Naive thymus-derived CD4-positive, alpha-beta T cell (primary cell): Measurements from ENCODE around the gene MGAT3. TPM values are rescaled to one million over a fixed set of nuclear protein-coding genes. Genes with fewer than 3 reads are reported as not detected.

ENCODE experiments used
- ATAC-seq: fragments of 150-1000 bp; cut with Tn5 transposase; 2 replicates; pipeline ENCODE4 v1.10.0; 2021; ENCODE audit warnings: mild to moderate bottlenecking, moderate library complexity
- CTCF ChIA-PET: fragments of 350-600 bp; sonication (Branson Sonifier 250); formaldehyde crosslinking; loops from one replicate; lab custom pipeline; 2021; ENCODE audit warnings: antibody characterized with exemption; lab: Charles Lee
- POLR2A ChIA-PET: fragments of 350-600 bp; sonication (Branson Sonifier 250); formaldehyde crosslinking; loops from one replicate; lab custom pipeline; 2021; ENCODE audit warnings: antibody characterized with exemption, inconsistent platforms; lab: Charles Lee
- DNase-seq, 9 donors: peaks; one replicate each; pipeline versions ENCODE4 v3.0.0 to v3.0.0-alpha.2; 2020 to 2022; ENCODE audit warnings: mixed read lengths in 1 of 9
- H3K27ac ChIP-seq: one replicate; pipeline ENCODE4 v1.7.0; 2013; ENCODE audit warnings: mild to moderate bottlenecking, low read depth, low read length, moderate library complexity
- H3K27me3 ChIP-seq, 2 donors: one replicate each; pipeline ENCODE4 v1.7.0; 2013; ENCODE audit warnings: low read length in 2 of 2, mild to moderate bottlenecking in 2 of 2, moderate library complexity in 2 of 2; ENCODE audit not compliant: control insufficient read depth in 2 of 2, insufficient read depth in 2 of 2
- H3K36me3 ChIP-seq, 3 experiments: 1 replicate in 2 of 3; 2 replicates in 1 of 3; pipeline ENCODE4 v1.7.0; 2013; ENCODE audit warnings: low read length in 3 of 3, mild to moderate bottlenecking in 3 of 3, moderate library complexity in 1 of 3; ENCODE audit not compliant: insufficient read depth in 3 of 3, control insufficient read depth in 2 of 3
- H3K4me1 ChIP-seq, 2 donors: one replicate each; pipeline ENCODE4 v1.7.0; 2013; ENCODE audit warnings: low read length in 2 of 2, mild to moderate bottlenecking in 2 of 2, moderate library complexity in 1 of 2; ENCODE audit not compliant: control insufficient read depth in 2 of 2, insufficient read depth in 2 of 2
- H3K4me3 ChIP-seq: 2 replicates; pipeline ENCODE4 v1.7.0; 2013; ENCODE audit warnings: mild to moderate bottlenecking, low read length
- H3K9me3 ChIP-seq, 3 experiments: 1 replicate in 2 of 3; 2 replicates in 1 of 3; pipeline ENCODE4 v1.7.0; 2013; ENCODE audit warnings: low read length in 3 of 3; ENCODE audit not compliant: control insufficient read depth in 2 of 3
- H3K27ac Mint-ChIP-seq, 9 donors: one replicate each; pipeline ENCODE4 v1.8.0; 2020 to 2022; ENCODE audit warnings: mixed read lengths in 9 of 9, mild to moderate bottlenecking in 8 of 9, moderate library complexity in 5 of 9, inconsistent platforms in 2 of 9
- H3K27me3 Mint-ChIP-seq, 5 donors: one replicate each; pipeline ENCODE4 v1.8.0; 2021 to 2022; ENCODE audit warnings: mixed read lengths in 5 of 5, mild to moderate bottlenecking in 1 of 5
- H3K36me3 Mint-ChIP-seq, 5 donors: one replicate each; pipeline ENCODE4 v1.8.0; 2020 to 2022; ENCODE audit warnings: mixed read lengths in 5 of 5, mild to moderate bottlenecking in 3 of 5, inconsistent platforms in 1 of 5
- H3K4me1 Mint-ChIP-seq, 7 donors: one replicate each; pipeline ENCODE4 v1.8.0; 2020 to 2022; ENCODE audit warnings: mixed read lengths in 7 of 7, mild to moderate bottlenecking in 3 of 7, inconsistent platforms in 1 of 7
- H3K4me3 Mint-ChIP-seq, 10 donors: one replicate each; pipeline ENCODE4 v1.8.0; 2020 to 2022; ENCODE audit warnings: mild to moderate bottlenecking in 10 of 10, mixed read lengths in 10 of 10, moderate library complexity in 6 of 10, inconsistent platforms in 2 of 10
- H3K9me3 Mint-ChIP-seq, 11 donors: one replicate each; pipeline ENCODE4 v1.8.0; 2020 to 2022; ENCODE audit warnings: mixed read lengths in 11 of 11, mild to moderate bottlenecking in 4 of 11, inconsistent platforms in 1 of 11, moderate library complexity in 1 of 11
- intact Hi-C, 2 donors: fragments of 100-400 bp; cut with micrococcal nuclease; formaldehyde crosslinking; loops; one replicate each; pipeline ENCODE4 v1.15.1; 2023
- polyA plus RNA-seq, 2 donors: library from polyadenylated mRNA; unstranded; fragments of 300-500 nt; fragmentation: Illumina TruSeq; gene quantifications; one replicate each; pipeline ENCODE4 v1.2.3, GENCODE V29; 2021
- total RNA-seq, 6 experiments: library from RNA in 5 of 6; stranded (reverse) in 5 of 6; gene quantifications; 1 replicate in 5 of 6; 2 replicates in 1 of 6; pipeline ENCODE4 v1.2.3 and lab custom pipeline; 2021 to 2026

Gene MGAT3
- total and polyA plus RNA-seq, 7 experiments from 2014 or later = 0.57 to 3.2 (median 1.0) TPM; not detected in 2

DNA sequence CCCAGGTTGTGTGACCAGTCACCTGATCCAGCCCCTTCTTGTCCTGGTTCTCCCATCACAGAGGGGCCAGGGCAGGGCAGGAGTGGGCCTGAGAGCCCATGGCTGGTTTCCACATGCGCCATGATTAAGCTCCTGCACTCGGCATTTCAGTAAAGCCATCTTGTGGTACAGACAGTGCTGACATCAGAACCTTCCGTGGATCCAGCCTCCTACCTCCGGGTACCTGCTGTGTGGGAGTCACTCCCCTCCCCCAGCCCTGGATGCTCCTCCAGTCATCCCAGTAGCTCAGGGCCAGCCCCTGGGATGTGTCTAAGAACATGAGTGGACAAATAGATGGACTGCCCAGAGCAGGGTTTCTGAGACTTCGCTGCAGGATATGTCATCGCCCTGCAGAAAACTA lies 22.1 kb upstream of the MGAT3 start:
- H3K4me1 Mint-ChIP-seq = peaks cover 0 to 19% (median 7%) of the 10 kb centered on the region in 7 donors
- H3K36me3 Mint-ChIP-seq = peaks cover 0 to 14% (median 2%) of the 10 kb centered on the region in 5 donors
- Histone ChIP-seq H3K9me3 (no peaks in the 10 kb centered on the region), H3K36me3 (peaks cover 0 to 45% (median 0%) of the 10 kb centered on the region in 3 experiments), H3K4me3 (no peak overlapping the region), H3K4me1 (peaks cover 0 to 11% of the 10 kb centered on the region in 2 donors), H3K27ac (no peak overlapping the region), H3K27me3 (peaks cover 0 to 4% of the 10 kb centered on the region in 2 donors)
- peaks cover 0 to 10% (median 7%) of the 10 kb centered on the region in 5 donors for H3K27me3 Mint-ChIP-seq
- H3K27ac Mint-ChIP-seq = no peak overlapping the region
- intact Hi-C loops = loop anchor here in 1 of 2 donors (5.0 kb wide), 2 partner anchors 38 to 58 kb away; no protein-coding TSS in a partner anchor
- CTCF ChIA-PET = no interaction called here
- no peaks in the 10 kb centered on the region for H3K9me3 Mint-ChIP-seq
- ATAC-seq (no peak), DNase-seq (no peak)
- POLR2A ChIA-PET = interaction anchor here (1.0 to 1.5 kb wide), 2 partner anchors 10 to 36 kb away, joined by 4 read pairs; partner anchors contain the start of gene TAB1
- H3K4me3 Mint-ChIP-seq = no peak overlapping the region

GRCh38 chr22:39435616-39436015 lies 21.2 kb upstream of the MGAT3 start:
- POLR2A ChIA-PET = interaction anchor here (0.9 kb wide), 1 partner anchor 11 kb away, joined by 3 read pairs; no protein-coding TSS in a partner anchor

GRCh38 chr22:39437791-39438704 lies 18.8 kb upstream of the MGAT3 start:
- H3K4me3 Mint-ChIP-seq = peak overlapping the region in 6 of 10 donors; percentile 21 to 81 (median 66)
- no peak overlapping the region for H3K27ac Mint-ChIP-seq
- H3K36me3 Mint-ChIP-seq = peaks cover 0 to 5% (median 0%) of the 10 kb centered on the region in 5 donors
- Histone ChIP-seq H3K4me1 (peaks cover 0 to 11% of the 10 kb centered on the region in 2 donors), H3K4me3 (no peak overlapping the region), H3K27me3 (peaks cover 0 to 4% of the 10 kb centered on the region in 2 donors), H3K9me3 (no peaks in the 10 kb centered on the region), H3K27ac (no peak overlapping the region), H3K36me3 (peaks cover 0 to 11% (median 0%) of the 10 kb centered on the region in 3 experiments)
- ChIA-PET CTCF (interaction anchor here (0.6 to 1.1 kb wide), 5 partner anchors 20 to 119 kb away, joined by 3 to 5 read pairs (median 3); partner anchors contain the start of genes RPL3 and TAB1), POLR2A (interaction anchor here (0.8 to 1.6 kb wide), 4 partner anchors 22 to 92 kb away, joined by 3 to 7 read pairs (median 4); no protein-coding TSS in a partner anchor)
- peaks cover 0 to 10% (median 7%) of the 10 kb centered on the region in 5 donors for H3K27me3 Mint-ChIP-seq
- peaks cover 0 to 19% (median 7%) of the 10 kb centered on the region in 7 donors for H3K4me1 Mint-ChIP-seq
- intact Hi-C loops = loop anchor here in 1 of 2 donors (1.0 to 5.0 kb wide), 4 partner anchors 34 to 95 kb away; partner anchors contain the start of gene TAB1
- H3K9me3 Mint-ChIP-seq = no peaks in the 10 kb centered on the region
- ATAC-seq (no peak), DNase-seq (no peak)

More at GRCh38 chr22:39435616-39436015, 21.2 kb upstream of the MGAT3 start:
- CTCF ChIA-PET = interaction anchor here (1.6 kb wide), 1 partner anchor 36 kb away, joined by 5 read pairs; the partner anchor contains the start of gene TAB1
- no peak overlapping the region for H3K4me3 Mint-ChIP-seq
- no peak overlapping the region for H3K27ac Mint-ChIP-seq
- intact Hi-C loops = loop anchor here in 1 of 2 donors (5.0 kb wide), 2 partner anchors 37 to 57 kb away; no protein-coding TSS in a partner anchor
- H3K27ac ChIP-seq = no peak overlapping the region
- no peaks in the 10 kb centered on the region for H3K9me3 Mint-ChIP-seq
- H3K4me1 Mint-ChIP-seq = peaks cover 0 to 19% (median 7%) of the 10 kb centered on the region in 7 donors
- peaks cover 0 to 11% of the 10 kb centered on the region in 2 donors for H3K4me1 ChIP-seq
- no peak for DNase-seq
- H3K27me3 ChIP-seq = peaks cover 0 to 4% of the 10 kb centered on the region in 2 donors
- H3K4me3 ChIP-seq = no peak overlapping the region
- no peak for ATAC-seq
- peaks cover 0 to 10% (median 2%) of the 10 kb centered on the region in 5 donors for H3K36me3 Mint-ChIP-seq
- peaks cover 0 to 36% (median 0%) of the 10 kb centered on the region in 3 experiments for H3K36me3 ChIP-seq
- H3K27me3 Mint-ChIP-seq = peaks cover 0 to 10% (median 7%) of the 10 kb centered on the region in 5 donors
- no peaks in the 10 kb centered on the region for H3K9me3 ChIP-seq

- no peak overlapping the region for H3K4me3 ChIP-seq
- H3K9me3 Mint-ChIP-seq = no peaks in the 10 kb centered on the region
- peaks cover 0 to 11% of the 10 kb centered on the region in 2 donors for H3K4me1 ChIP-seq
- no peaks in the 10 kb centered on the region for H3K36me3 Mint-ChIP-seq
- peaks cover 0 to under 1% (median 0%) of the 10 kb centered on the region in 3 experiments for H3K36me3 ChIP-seq
- intact Hi-C loops = loop anchor here in 1 of 2 donors (5.0 kb wide), 2 partner anchors 33 to 53 kb away; no protein-coding TSS in a partner anchor
- H3K27me3 ChIP-seq = peaks cover 0 to 4% of the 10 kb centered on the region in 2 donors
- ChIA-PET POLR2A (no interaction called here), CTCF (no interaction called here)
- H3K27ac Mint-ChIP-seq = peak overlapping the region in 1 of 9 donors; percentile 4
- peak overlapping the region in 2 of 10 donors; percentile 20 to 29 for H3K4me3 Mint-ChIP-seq
- peak; percentile 81 for ATAC-seq
- no peak for DNase-seq
- peaks cover 0 to 10% (median 7%) of the 10 kb centered on the region in 5 donors for H3K27me3 Mint-ChIP-seq
- no peak overlapping the region for H3K27ac ChIP-seq
- H3K9me3 ChIP-seq = no peaks in the 10 kb centered on the region
- peaks cover 3 to 19% (median 7%) of the 10 kb centered on the region in 7 donors for H3K4me1 Mint-ChIP-seq
Observed at GRCh38 chr22:39439170-39439569, 17.6 kb upstream of the MGAT3 start.

- peaks cover 0 to 10% (median 7%) of the 10 kb centered on the region in 5 donors for H3K27me3 Mint-ChIP-seq
- ChIA-PET POLR2A (no interaction called here), CTCF (no interaction called here)
- no peak overlapping the region for H3K4me3 Mint-ChIP-seq
- peaks cover 0 to 2% (median 0%) of the 10 kb centered on the region in 5 donors for H3K36me3 Mint-ChIP-seq
- Histone ChIP-seq H3K4me3 (no peak overlapping the region), H3K27me3 (peaks cover 0 to 4% of the 10 kb centered on the region in 2 donors), H3K9me3 (no peaks in the 10 kb centered on the region), H3K4me1 (peaks cover 5 to 19% of the 10 kb centered on the region in 2 donors), H3K36me3 (no peaks in the 10 kb centered on the region), H3K27ac (no peak overlapping the region)
- DNase-seq (no peak), ATAC-seq (no peak)
- peaks cover 11 to 29% (median 18%) of the 10 kb centered on the region in 7 donors for H3K4me1 Mint-ChIP-seq
- intact Hi-C loops = no loop called here
- H3K9me3 Mint-ChIP-seq = no peaks in the 10 kb centered on the region
- no peak overlapping the region for H3K27ac Mint-ChIP-seq
Observed at GRCh38 chr22:39443398-39443797, 13.4 kb upstream of the MGAT3 start.

GRCh38 chr22:39444247-39444800 lies 12.5 kb upstream of the MGAT3 start:
- Histone ChIP-seq H3K27ac (no peak overlapping the region), H3K9me3 (no peaks in the 10 kb centered on the region), H3K4me1 (peaks cover 5 to 28% of the 10 kb centered on the region in 2 donors), H3K4me3 (no peak overlapping the region), H3K27me3 (peaks cover 0 to 1% of the 10 kb centered on the region in 2 donors), H3K36me3 (no peaks in the 10 kb centered on the region)
- no peak overlapping the region for H3K4me3 Mint-ChIP-seq
- ChIA-PET CTCF (no interaction called here), POLR2A (interaction anchor here (0.6 to 1.0 kb wide), 2 partner anchors 10 to 31 kb away, joined by 3 to 4 read pairs; no protein-coding TSS in a partner anchor)
- peak overlapping the region in 3 of 9 donors; percentile 9 to 62 (median 32) for H3K27ac Mint-ChIP-seq
- intact Hi-C loops = no loop called here
- H3K9me3 Mint-ChIP-seq = no peaks in the 10 kb centered on the region
- peaks cover 0 to 2% (median 1%) of the 10 kb centered on the region in 5 donors for H3K27me3 Mint-ChIP-seq
- peaks cover 12 to 22% (median 16%) of the 10 kb centered on the region in 7 donors for H3K4me1 Mint-ChIP-seq
- H3K36me3 Mint-ChIP-seq = peaks cover 0 to 2% (median 0%) of the 10 kb centered on the region in 5 donors
- DNase-seq = no peak
- no peak for ATAC-seq
